ENCODE measurements around the gene TRIM66.
A peak's percentile ranks its signal among the peaks of the same experiment; 100 is the strongest.

Gene TRIM66

DNA sequence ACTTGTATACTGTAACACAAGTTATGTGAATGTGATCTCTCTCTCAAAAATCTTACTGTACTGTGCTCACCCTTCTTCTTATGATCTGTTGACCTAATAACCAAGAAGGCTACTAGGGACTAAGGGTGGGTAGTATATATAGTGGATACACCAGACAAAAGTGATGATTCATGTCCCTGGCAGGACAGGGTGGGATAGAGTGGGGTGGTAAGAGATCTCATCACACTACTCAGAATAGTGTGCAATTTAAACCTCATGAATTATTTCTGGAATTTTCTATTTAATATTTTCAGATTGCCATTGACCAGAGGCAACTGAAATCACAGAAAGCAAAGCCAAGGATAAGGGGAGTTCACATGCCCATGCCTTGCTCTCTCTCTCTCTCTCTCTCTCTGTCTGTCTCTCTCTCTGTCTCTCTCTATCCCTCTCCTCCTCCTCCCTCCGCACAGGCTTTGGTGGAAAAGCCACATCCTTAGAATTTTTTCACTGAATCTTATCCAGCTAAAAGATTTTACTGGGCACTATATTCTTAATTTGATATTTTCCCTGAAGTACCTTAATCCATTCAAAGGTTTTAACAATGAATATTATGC is 76.4 kb downstream of the TRIM66 start:
- no peak for TF ChIP-seq CTCF (IDR thresholded peaks at IDR 0.05; ENCODE audit: low read length, missing control alignments)
- no peak for DNase-seq (ENCODE audit: low read depth)
- H3K4me3 ChIP-seq (replicated peaks; ENCODE audit: low read depth, low read length) = no peak overlapping the region

GRCh38 chr11:8604078-8604723 is 78.3 kb downstream of the TRIM66 start:
- DNase-seq (ENCODE audit: low read depth) = peak; percentile 100
- H3K4me3 ChIP-seq (replicated peaks; ENCODE audit: low read depth, low read length) = no peak overlapping the region
- peak; percentile 82 for TF ChIP-seq CTCF (IDR thresholded peaks at IDR 0.05; ENCODE audit: low read length, missing control alignments)

DNA sequence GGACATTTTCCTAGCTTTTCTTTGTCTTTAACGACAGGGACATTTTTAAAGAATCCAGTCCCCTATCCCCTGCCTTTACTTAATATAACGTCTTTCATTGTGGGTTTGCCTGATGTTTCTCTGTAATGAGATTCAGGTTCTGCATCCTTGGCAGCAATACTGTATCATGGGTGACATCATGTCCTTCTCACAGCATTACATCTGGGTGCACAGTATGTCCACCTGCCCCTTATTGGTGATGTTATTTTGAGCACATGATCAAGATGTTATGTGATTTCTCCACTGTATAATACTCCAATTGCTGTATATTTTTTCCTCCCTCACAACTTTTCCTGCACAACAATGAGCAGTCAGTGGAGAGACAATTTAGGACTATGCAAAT is 78.8 kb downstream of the TRIM66 start:
- no peak for TF ChIP-seq CTCF (IDR thresholded peaks at IDR 0.05; ENCODE audit: low read length, missing control alignments)
- no peak overlapping the region for H3K4me3 ChIP-seq (replicated peaks; ENCODE audit: low read depth, low read length)
- no peak for DNase-seq (ENCODE audit: low read depth)

- DNase-seq (ENCODE audit: low read depth) = peak; percentile 50
- TF ChIP-seq CTCF (IDR thresholded peaks at IDR 0.05; ENCODE audit: low read length, missing control alignments) = no peak
- H3K4me3 ChIP-seq (replicated peaks; ENCODE audit: low read depth, low read length) = no peak overlapping the region
Observed at GRCh38 chr11:8601376-8602133, 80.9 kb downstream of the TRIM66 start.

GRCh38 chr11:8598506-8598905 is 84.0 kb downstream of the TRIM66 start:
- no peak for DNase-seq (ENCODE audit: low read depth)
- no peak for TF ChIP-seq CTCF (IDR thresholded peaks at IDR 0.05; ENCODE audit: low read length, missing control alignments)

GRCh38 chr11:8597182-8597581 is 85.3 kb downstream of the TRIM66 start:
- DNase-seq (ENCODE audit: low read depth) = peak; percentile 96
- no peak for TF ChIP-seq CTCF (IDR thresholded peaks at IDR 0.05; ENCODE audit: low read length, missing control alignments)
- no peak overlapping the region for H3K4me3 ChIP-seq (replicated peaks; ENCODE audit: low read depth, low read length)

More at GRCh38 chr11:8598506-8598905, 84.0 kb downstream of the TRIM66 start:
- no peak overlapping the region for H3K4me3 ChIP-seq (replicated peaks; ENCODE audit: low read depth, low read length)

All from fibroblast of pulmonary artery (primary cell).